ENCODE results near the gene DMRT3.

DMRT3 gene

GRCh38 chr9:971901-972500 is 4.5 kb upstream of the DMRT3 start:
- peak in 1 of 2 experiments; percentile 35 for DNase-seq

- DNase-seq, result peak in 1 of 2 experiments; percentile 16
Observed at GRCh38 chr9:972501-973294, 3.8 kb upstream of the DMRT3 start.

GRCh38 chr9:973295-973834 is 3.1 kb upstream of the DMRT3 start:
- DNase-seq, result no peak

GRCh38 chr9:974031-974995 is 2.1 kb upstream of the DMRT3 start:
- no peak for DNase-seq

- DNase-seq, result peak in 1 of 2 experiments; percentile 5
Observed at GRCh38 chr9:974996-975739, 1.3 kb upstream of the DMRT3 start.

- no peak for DNase-seq
Observed at GRCh38 chr9:975740-976257, 656 bp upstream of the DMRT3 start.

GRCh38 chr9:976943-977837 is 735 bp downstream of the DMRT3 start:
- peak in 1 of 2 experiments; percentile 16 for DNase-seq

GRCh38 chr9:977838-978830 is 1.7 kb downstream of the DMRT3 start:
- no peak for DNase-seq

- DNase-seq, result no peak
Observed at GRCh38 chr9:979983-980382, 3.5 kb downstream of the DMRT3 start.

GRCh38 chr9:980640-981039 is 4.2 kb downstream of the DMRT3 start:
- no peak for DNase-seq

- no peak for DNase-seq
Observed at GRCh38 chr9:981491-981898, 5.0 kb downstream of the DMRT3 start.

- no peak for DNase-seq
Observed at GRCh38 chr9:982394-983230, 6.2 kb downstream of the DMRT3 start.

GRCh38 chr9:994005-994404 is 17.6 kb downstream of the DMRT3 start:
- DNase-seq, result no peak

GRCh38 chr9:995192-995591 is 18.7 kb downstream of the DMRT3 start:
- no peak for DNase-seq

- no peak for DNase-seq
Observed at GRCh38 chr9:995781-996180, 19.3 kb downstream of the DMRT3 start.

- peak; percentile 48 to 54 for DNase-seq
Observed at GRCh38 chr9:998299-999110, 22.1 kb downstream of the DMRT3 start.

GRCh38 chr9:1001838-1002237 is 25.4 kb downstream of the DMRT3 start:
- DNase-seq, result no peak

- DNase-seq, result no peak
Observed at GRCh38 chr9:1002678-1003077, 26.2 kb downstream of the DMRT3 start.

All from activated CD4-positive, alpha-beta T cell treated with anti-CD3 and anti-CD28 coated beads, Interleukin-2, amount 50 U/mL, for 48 hours (primary cell).